Measurements from ENCODE around the gene ACSL6.

DNA sequence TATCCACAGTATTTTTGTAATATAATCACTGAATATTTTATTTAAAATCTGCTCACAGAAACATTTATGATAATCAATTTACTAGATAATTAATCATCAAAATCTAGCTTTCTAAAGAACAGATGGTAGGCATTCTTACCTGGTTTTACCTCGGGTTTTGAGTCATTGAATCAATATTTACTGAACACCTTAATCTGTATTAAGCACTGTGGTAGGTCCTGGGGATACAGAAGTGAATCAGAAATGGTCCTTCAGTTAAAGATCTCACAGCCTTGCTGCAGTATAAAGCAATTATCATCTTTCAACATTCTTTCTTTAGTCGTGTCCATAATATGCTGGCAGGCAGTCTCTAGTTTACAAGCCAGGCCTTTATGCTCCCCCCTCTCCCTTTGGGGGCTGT, 64.0 kb downstream of the ACSL6 start:
- TF ChIP-seq, protein P1, sequence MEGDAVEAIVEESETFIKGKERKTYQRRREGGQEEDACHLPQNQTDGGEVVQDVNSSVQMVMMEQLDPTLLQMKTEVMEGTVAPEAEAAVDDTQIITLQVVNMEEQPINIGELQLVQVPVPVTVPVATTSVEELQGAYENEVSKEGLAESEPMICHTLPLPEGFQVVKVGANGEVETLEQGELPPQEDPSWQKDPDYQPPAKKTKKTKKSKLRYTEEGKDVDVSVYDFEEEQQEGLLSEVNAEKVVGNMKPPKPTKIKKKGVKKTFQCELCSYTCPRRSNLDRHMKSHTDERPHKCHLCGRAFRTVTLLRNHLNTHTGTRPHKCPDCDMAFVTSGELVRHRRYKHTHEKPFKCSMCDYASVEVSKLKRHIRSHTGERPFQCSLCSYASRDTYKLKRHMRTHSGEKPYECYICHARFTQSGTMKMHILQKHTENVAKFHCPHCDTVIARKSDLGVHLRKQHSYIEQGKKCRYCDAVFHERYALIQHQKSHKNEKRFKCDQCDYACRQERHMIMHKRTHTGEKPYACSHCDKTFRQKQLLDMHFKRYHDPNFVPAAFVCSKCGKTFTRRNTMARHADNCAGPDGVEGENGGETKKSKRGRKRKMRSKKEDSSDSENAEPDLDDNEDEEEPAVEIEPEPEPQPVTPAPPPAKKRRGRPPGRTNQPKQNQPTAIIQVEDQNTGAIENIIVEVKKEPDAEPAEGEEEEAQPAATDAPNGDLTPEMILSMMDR (IDR thresholded peaks at IDR 0.05): no peak
- no peak for TF ChIP-seq POLR2A (IDR thresholded peaks at IDR 0.05)

Measured in uterus (tissue), 2 donors.